ENCODE data around the gene PTGER1. TPM values are rescaled to one million over a fixed set of nuclear protein-coding genes. Genes with fewer than 3 reads are reported as not detected.
A peak's percentile ranks its signal among the peaks of the same experiment; 100 is the strongest.

PTGER1 gene
- total and polyA plus RNA-seq, 9 of the 15 experiments (the other 6 are each of a cell fraction or from before 2014, with no cell fraction given): 0.06 to 0.36 (median 0.31) TPM; not detected in 5

DNA sequence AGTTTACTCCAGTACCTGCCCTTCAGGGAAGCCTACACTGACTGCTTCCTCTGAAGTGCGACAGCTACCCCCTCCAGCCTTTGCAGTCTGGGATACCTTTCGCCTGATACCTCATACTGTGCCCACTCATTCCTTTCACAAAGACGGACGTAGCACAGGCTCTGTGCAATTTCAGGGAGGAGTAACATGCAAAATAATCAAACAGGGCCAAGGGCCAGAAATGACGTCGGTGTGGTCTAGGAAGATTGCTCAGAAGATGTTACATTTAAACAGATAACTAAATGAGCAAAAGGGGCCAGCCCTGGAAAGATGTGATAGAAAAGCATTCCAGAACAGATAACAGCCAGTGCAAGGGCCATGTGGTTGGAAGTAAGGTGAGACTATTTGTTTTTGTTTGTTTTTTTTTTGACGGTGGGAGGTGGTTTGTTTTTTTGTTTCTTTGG, 49.4 kb downstream of the PTGER1 start (continued):
- TF ChIP-seq, protein P1, sequence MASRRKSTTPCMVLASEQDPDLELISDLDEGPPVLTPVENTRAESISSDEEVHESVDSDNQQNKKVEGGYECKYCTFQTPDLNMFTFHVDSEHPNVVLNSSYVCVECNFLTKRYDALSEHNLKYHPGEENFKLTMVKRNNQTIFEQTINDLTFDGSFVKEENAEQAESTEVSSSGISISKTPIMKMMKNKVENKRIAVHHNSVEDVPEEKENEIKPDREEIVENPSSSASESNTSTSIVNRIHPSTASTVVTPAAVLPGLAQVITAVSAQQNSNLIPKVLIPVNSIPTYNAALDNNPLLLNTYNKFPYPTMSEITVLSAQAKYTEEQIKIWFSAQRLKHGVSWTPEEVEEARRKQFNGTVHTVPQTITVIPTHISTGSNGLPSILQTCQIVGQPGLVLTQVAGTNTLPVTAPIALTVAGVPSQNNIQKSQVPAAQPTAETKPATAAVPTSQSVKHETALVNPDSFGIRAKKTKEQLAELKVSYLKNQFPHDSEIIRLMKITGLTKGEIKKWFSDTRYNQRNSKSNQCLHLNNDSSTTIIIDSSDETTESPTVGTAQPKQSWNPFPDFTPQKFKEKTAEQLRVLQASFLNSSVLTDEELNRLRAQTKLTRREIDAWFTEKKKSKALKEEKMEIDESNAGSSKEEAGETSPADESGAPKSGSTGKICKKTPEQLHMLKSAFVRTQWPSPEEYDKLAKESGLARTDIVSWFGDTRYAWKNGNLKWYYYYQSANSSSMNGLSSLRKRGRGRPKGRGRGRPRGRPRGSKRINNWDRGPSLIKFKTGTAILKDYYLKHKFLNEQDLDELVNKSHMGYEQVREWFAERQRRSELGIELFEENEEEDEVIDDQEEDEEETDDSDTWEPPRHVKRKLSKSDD (conservative IDR thresholded peaks at IDR 0.05; ENCODE audit: low read length): no peak
- TF ChIP-seq TAF15 (IDR thresholded peaks at IDR 0.05; ENCODE audit: low read depth, low read length) (no peak), TEAD4 (IDR thresholded peaks at IDR 0.05; ENCODE audit: low read length) (peak; percentile 80), TEAD4 (CRISPR knock-in tag; IDR thresholded peaks at IDR 0.05; ENCODE audit: borderline replicate concordance) (no peak), CBFA2T3 (IDR thresholded peaks at IDR 0.05) (peak; percentile 91), ZFP1 (CRISPR knock-in tag; IDR thresholded peaks at IDR 0.05) (no peak), TRIM24 (IDR thresholded peaks at IDR 0.05) (no peak; a peak in 1 of 4 replicates), ZNF253 (CRISPR knock-in tag; conservative IDR thresholded peaks at IDR 0.05) (no peak), CBX5 (IDR thresholded peaks at IDR 0.05; ENCODE audit: borderline replicate concordance, low read depth) (no peak), SPI1 (IDR thresholded peaks at IDR 0.05; ENCODE audit: borderline replicate concordance, low read depth, low read length) (no peak), RNF2 (IDR thresholded peaks at IDR 0.05) (no peak), SP2 (IDR thresholded peaks at IDR 0.05; ENCODE audit: extremely low read depth, low read depth, low read length, poor library complexity, severe bottlenecking) (no peak), RBM17 (IDR thresholded peaks at IDR 0.05; ENCODE audit: borderline replicate concordance, low read depth, low read length) (no peak), ZNF41 (CRISPR knock-in tag; conservative IDR thresholded peaks at IDR 0.05) (no peak), GTF2A2 (tag; IDR thresholded peaks at IDR 0.05) (no peak), POLR3G (IDR thresholded peaks at IDR 0.05; ENCODE audit: extremely low read depth, insufficient read length, insufficient replicate concordance) (no peak), KDM5B (IDR thresholded peaks at IDR 0.05; ENCODE audit: insufficient replicate concordance, low read depth, low read length) (no peak), RFX5 (IDR thresholded peaks at IDR 0.05; ENCODE audit: low read depth, low read length) (no peak), PRMT5 (CRISPR knock-in tag; IDR thresholded peaks at IDR 0.05) (no peak), HDGF (IDR thresholded peaks at IDR 0.05) (0 out of 2 replicates have a peak, but pooled peaks have one; percentile 16)
- TF ChIP-seq, protein P2, sequence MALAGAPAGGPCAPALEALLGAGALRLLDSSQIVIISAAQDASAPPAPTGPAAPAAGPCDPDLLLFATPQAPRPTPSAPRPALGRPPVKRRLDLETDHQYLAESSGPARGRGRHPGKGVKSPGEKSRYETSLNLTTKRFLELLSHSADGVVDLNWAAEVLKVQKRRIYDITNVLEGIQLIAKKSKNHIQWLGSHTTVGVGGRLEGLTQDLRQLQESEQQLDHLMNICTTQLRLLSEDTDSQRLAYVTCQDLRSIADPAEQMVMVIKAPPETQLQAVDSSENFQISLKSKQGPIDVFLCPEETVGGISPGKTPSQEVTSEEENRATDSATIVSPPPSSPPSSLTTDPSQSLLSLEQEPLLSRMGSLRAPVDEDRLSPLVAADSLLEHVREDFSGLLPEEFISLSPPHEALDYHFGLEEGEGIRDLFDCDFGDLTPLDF (CRISPR knock-in tag; IDR thresholded peaks at IDR 0.05): no peak
- TF ChIP-seq, protein P3, sequence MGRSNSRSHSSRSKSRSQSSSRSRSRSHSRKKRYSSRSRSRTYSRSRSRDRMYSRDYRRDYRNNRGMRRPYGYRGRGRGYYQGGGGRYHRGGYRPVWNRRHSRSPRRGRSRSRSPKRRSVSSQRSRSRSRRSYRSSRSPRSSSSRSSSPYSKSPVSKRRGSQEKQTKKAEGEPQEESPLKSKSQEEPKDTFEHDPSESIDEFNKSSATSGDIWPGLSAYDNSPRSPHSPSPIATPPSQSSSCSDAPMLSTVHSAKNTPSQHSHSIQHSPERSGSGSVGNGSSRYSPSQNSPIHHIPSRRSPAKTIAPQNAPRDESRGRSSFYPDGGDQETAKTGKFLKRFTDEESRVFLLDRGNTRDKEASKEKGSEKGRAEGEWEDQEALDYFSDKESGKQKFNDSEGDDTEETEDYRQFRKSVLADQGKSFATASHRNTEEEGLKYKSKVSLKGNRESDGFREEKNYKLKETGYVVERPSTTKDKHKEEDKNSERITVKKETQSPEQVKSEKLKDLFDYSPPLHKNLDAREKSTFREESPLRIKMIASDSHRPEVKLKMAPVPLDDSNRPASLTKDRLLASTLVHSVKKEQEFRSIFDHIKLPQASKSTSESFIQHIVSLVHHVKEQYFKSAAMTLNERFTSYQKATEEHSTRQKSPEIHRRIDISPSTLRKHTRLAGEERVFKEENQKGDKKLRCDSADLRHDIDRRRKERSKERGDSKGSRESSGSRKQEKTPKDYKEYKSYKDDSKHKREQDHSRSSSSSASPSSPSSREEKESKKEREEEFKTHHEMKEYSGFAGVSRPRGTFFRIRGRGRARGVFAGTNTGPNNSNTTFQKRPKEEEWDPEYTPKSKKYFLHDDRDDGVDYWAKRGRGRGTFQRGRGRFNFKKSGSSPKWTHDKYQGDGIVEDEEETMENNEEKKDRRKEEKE (IDR thresholded peaks at IDR 0.05; ENCODE audit: borderline replicate concordance in 1 of 2, control insufficient read depth in 1 of 2, low read depth in 2 of 2, low read length in 1 of 2): no peak
- TF ChIP-seq, protein P4, sequence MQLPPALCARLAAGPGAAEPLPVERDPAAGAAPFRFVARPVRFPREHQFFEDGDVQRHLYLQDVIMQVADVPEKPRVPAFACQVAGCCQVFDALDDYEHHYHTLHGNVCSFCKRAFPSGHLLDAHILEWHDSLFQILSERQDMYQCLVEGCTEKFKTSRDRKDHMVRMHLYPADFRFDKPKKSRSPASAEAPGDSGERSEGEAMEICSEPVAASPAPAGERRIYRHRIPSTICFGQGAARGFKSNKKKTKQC (CRISPR knock-in tag; IDR thresholded peaks at IDR 0.05): no peak
